Stimulated activated CD4-positive, alpha-beta T cell treated with anti-CD3 and anti-CD28 coated beads, Interleukin-12 subunit alpha, Interleukin-12 subunit beta, amount 100 ng/mL, for 24 hours (primary cell): ENCODE results near the gene TRMT6.

ENCODE experiments used
- DNase-seq, 2 experiments: peaks; one replicate each; pipeline ENCODE4 v3.0.0-alpha.2; 2020; ENCODE audit warnings: low read depth in 2 of 2

TRMT6 gene

GRCh38 chr20:5949943-5950270, 426 bp downstream of the TRMT6 start:
- no peak for DNase-seq

DNA sequence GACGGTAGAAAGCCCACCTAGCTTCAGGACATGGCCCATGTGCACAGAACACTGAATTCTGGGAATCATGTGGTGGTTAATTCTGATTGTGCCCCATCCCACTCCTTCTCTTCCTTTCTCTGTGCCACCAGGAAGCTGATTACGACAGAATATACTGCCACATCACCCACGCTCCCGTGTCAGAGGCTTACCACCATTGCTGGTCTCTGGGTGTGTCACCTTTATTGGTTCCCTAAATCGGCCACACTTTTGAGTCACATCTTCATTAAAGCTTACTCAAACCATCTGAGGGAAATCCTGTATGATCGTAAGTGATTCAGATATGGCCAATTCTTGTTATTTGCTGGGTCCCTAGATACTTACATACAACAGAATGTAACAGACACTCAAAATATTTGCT, 3.1 kb downstream of the TRMT6 start:
- peak in 1 of 2 experiments; percentile 14 for DNase-seq

DNA sequence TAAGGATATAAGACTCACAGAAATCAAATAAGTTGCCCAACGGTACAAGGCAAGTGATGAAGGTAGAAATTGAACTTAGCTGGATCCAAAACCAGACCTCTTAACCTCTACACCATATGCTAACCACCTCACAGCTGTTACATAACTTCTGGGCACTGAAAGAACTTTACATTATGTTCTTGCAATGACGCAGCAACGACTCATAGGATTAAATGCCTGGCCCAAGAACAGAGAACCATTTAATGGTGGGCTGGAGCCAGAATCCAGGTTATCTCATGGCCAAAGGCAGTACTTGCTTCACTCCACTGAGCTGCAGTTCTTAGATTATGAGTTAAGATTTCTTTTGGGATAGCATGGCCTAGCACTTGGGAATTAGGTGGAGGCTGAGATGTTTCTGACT, 4.4 kb downstream of the TRMT6 start:
- no peak for DNase-seq

DNA sequence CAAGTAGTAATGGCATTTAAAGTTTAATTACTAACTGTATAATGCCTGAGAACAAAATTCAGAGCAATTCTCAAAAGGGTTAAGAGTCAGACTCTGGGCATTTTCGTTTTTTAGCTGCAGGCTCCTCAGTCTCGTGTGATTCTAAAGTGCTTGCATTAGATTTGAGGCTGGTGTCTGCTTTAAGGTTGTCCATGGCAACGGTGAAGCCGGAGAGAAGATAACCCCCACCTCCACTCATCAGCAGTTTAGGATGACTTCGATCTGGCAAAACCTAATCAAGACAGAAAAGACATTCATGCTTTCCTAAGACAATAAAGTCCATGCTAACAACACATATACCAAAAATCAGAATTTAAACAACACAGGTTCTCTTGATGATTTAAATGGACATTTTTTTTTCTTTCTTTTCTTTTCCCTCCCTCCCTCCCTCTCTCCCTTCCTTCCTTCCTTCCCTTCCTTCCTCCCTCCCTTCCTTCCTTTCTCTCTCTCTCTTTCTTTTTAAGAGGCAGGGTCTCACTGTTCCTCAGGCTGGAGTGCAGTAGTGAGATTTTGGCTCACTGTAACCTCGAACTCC, 11.8 kb downstream of the TRMT6 start:
- no peak for DNase-seq

DNA sequence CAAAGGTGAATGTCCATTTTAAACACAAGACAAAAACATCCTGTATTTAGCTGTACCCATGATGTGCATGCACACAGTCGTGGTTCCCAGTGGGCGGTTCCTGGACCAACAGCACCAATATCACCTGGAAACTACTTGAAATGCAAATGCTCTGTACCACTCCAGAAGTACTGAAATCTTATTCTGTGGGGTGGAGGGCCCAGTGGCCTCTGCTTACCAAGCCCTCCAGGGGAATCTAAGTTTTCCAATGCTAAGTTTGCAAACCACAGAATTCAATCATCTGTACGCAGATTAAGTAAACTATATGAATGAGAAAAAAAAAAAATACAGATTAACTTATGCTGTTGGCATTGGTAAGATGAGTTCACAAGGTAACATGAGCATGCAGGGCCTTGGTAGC, 14.1 kb downstream of the TRMT6 start:
- no peak for DNase-seq

DNA sequence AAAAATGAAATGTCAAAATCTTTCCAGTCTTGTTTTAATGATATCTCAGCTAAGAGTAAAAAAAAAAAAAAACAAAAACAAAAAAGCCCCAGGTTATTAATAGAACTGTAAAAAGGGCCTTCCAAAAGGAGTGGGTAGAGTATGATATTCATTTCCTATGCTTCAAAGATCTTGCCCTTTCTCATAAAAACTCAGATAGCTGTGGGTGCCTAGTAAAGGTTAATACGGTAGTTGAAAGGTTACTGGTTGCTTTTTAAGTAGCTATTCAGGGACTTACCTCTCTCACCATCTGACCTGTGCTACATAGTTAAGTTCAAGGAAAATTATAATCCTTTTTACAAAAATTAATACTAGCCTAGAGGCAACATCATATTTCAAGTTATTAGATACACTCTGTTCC, 14.9 kb downstream of the TRMT6 start:
- no peak for DNase-seq

GRCh38 chr20:5933802-5934436, 16.4 kb downstream of the TRMT6 start:
- no peak for DNase-seq

DNA sequence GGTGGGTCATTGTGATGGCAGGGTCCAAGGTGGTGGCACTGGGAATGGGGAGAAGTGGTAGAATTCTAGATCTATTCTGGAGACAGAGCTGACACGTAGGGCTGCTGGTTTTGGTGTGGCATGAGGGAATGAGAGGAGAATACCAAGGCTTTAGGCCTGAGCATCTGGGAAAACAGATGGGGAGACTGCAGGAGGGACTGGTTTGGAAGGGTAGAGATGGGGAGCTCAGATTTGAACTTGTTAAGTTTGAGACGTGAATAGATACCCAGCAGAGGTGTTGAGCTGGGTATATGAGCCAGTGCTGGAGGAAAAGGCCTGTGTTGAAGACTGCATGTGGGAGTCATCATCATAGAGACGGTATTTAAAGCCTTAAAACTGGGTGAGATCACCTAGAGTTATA, 17.5 kb downstream of the TRMT6 start:
- no peak for DNase-seq

DNA sequence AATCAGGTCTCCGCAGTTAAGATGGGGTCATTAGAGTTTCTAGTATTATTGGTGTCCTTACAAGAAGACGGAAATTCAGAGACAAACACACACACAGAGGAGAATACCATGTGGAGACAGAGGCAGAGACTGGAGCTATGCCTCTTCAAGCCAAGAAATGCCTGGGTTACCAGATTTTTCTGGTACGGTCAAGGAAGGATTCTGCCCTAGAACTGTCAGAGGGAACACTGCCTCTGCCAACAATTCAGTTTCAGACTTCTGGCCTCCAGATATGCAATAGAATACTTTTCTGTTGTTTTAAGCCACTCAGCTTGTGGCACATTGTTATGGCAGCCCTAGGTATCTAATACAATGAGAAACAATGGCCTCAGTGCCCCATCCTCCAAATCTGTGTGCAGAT, 18.9 kb downstream of the TRMT6 start:
- DNase-seq: no peak

DNA sequence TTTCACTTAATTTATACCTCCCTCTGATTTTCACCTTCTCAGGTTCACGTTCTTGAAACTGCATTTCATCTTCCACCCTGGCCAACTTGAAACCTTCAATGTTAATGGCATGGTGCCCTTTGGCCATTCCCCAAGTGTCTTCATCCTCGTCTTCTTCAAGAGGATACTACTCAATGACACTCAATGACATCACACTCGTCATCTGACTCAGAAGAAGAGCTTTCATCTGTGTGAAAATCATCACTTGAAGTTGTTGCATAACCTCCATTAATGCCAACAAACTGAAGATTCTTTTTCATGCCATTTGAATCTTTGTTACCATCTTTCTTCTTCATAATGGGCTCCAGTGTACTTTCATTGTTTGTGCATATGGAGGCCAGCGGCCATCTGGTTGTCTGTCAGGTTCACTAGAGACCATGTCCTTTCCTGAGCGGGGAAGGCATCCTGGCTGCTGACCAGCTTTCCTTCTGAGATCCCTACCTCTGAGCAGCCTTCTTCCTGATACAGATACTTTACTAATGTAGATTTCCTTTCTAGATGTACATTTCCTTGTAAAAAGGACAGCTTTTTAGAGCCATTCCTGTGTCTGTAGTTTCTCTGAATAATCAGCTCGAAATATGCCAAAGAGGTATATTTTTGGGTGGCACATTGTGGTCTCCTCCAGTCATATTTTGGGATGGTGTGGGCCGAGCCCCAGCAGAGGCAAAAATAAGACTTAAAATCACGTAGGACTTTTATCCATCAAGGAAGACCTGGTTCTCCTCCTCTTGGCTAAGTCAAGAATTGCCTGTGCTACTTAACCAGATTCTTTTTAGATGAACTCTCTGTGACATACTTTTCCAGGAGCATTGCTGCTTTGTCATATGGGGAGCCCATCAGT, 21.3 kb downstream of the TRMT6 start:
- no peak for DNase-seq

- DNase-seq: no peak
Measured at GRCh38 chr20:5927749-5928462, 22.4 kb downstream of the TRMT6 start.

- no peak for DNase-seq
Measured at GRCh38 chr20:5925551-5925950, 24.8 kb downstream of the TRMT6 start.

GRCh38 chr20:5923493-5923892, 26.8 kb downstream of the TRMT6 start:
- no peak for DNase-seq

DNA sequence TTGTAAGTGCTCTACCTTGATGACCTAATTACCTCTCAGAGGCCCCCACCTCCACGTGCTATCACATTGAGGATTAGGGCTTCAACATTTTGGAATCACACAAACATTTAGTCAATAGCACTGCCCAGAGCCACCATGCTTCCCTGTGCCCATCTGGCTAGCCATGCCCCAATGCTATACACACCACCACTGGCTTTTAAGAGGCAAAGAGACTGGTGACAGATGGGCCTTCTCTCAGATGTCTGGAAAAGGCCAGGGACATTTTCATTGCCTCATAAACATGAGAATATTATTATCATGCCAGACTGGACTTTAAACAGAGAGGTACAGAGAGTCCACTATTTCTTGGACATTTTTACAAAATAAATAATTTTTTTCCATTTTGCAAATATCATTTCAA, 29.8 kb downstream of the TRMT6 start:
- no peak for DNase-seq

DNA sequence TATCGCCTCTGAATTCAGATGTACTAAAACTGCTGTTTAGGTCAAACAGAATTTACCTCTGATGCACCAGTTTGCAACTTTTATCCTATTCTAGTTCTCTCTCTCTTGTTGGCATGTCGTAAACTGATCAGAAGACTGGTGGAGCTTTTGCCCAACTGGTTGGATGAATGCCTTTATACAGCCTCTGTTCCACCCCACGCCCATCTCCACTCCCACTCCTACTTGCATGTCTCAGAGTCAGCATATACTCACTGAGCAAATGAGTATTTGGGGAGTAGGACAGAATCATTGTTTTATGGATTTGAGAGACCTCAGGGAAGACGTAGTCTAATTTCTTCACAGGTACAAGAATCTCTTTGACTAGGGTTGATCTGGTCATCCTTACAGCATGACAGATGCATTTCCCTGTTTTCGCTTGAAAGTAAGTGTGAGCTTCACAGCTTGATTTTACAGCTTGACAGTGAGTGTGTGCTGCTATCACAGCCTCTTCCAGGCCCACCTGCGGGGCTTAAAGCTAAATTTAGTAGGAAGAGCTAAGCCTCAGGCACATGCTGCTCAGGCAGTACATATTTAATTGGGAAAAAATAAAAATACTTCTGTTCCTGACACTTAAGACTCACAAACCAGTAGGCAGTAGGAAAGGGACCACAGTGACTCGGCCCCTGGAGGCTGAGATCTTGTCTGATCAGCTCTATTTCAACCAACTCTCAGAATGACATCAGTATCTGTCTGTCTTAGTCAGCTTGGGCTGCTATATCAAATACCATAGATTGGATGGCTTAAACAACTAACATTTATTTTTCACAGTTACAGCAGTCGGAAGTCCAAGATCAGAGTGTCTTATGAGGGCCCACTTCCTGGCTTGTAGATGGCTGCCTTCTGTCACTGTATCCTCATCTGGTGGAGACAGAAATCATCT, 30.4 kb downstream of the TRMT6 start:
- DNase-seq: no peak

GRCh38 chr20:5918856-5919625, 31.3 kb downstream of the TRMT6 start:
- no peak for DNase-seq

DNA sequence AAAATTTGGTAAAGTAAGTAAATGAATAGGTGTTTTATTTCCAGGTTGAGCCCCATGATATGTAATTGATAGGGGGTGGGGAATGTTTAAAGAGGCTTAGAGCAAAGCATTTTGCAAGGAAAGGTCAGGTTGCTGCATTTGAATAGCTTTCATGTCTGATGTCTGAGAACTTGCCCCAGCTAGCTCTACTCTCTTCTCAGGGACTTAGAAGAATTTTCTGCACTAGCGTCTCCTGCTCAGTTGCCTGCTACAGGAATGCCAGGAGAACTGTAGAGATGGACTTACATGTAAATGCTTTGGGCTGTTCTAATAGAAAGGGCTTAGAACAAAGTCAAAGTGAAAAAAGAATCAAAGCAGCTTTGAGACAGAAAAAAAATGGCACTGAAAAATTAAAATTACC, 35.5 kb downstream of the TRMT6 start:
- DNase-seq: no peak

GRCh38 chr20:5913166-5913565, 37.2 kb downstream of the TRMT6 start:
- DNase-seq: no peak

- DNase-seq: no peak
Measured at GRCh38 chr20:5910186-5910585, 40.1 kb downstream of the TRMT6 start.

DNA sequence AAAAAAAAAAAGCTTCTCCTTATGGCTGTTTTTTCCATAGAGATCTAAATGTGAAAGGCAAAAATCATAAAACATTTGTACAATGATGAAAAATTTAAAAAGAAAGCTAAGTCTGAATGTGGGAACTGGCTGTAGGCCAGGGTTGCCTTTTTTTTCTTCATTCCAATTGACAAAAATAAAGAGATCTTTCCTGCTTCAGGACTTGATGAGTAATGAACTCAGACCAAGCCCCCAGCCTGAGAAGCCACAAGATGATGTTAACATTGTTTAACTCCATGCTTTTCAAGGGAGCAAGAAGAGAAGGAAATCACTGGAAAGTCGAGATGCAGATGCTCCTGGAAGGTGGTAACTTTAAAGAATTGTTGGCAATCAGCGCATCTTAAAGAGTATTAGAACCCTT, 41.4 kb downstream of the TRMT6 start:
- no peak for DNase-seq

GRCh38 chr20:5900908-5901307, 49.4 kb downstream of the TRMT6 start:
- DNase-seq: no peak
